ENCODE results near the gene RBFOX1. TPM values are rescaled to one million over a fixed set of nuclear protein-coding genes. Genes with fewer than 3 reads are reported as not detected.

RBFOX1 gene
- total RNA-seq, 1 donor from 2014 or later: 0.69 TPM

DNA sequence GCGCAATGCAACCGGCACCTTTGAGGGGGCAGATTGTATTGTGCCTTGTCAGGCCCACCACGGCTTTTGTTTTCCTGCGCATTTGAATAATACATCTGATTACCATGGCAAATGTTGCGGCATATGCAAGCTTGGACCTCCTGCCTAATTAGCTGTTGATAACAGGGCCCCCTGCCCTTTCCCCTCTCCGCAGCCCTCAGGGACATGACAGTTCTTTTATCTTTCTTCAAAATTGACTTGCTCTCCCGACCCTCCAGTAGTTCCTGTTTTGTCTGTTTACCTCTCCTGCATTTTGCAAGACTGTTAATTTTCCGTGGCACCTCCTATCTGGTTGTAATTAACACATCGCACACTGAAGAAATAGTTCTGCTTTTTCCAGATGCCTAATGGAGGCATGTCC, 86.8 kb downstream of the RBFOX1 start:
- Mint-ChIP-seq H3K27ac (ENCODE audit: unreplicated experiment) (no peak overlapping the region), H3K4me1 (ENCODE audit: unreplicated experiment) (no peaks in the 10 kb centered on the region), H3K36me3 (ENCODE audit: low read depth, unreplicated experiment) (peaks cover 10% of the 10 kb centered on the region), H3K4me3 (ENCODE audit: unreplicated experiment) (no peak overlapping the region), H3K27me3 (ENCODE audit: unreplicated experiment) (peaks cover 1% of the 10 kb centered on the region), H3K9me3 (ENCODE audit: unreplicated experiment) (peaks cover 34% of the 10 kb centered on the region)
- no peak for DNase-seq (ENCODE audit: low spot score)
- TF ChIP-seq, protein P1, sequence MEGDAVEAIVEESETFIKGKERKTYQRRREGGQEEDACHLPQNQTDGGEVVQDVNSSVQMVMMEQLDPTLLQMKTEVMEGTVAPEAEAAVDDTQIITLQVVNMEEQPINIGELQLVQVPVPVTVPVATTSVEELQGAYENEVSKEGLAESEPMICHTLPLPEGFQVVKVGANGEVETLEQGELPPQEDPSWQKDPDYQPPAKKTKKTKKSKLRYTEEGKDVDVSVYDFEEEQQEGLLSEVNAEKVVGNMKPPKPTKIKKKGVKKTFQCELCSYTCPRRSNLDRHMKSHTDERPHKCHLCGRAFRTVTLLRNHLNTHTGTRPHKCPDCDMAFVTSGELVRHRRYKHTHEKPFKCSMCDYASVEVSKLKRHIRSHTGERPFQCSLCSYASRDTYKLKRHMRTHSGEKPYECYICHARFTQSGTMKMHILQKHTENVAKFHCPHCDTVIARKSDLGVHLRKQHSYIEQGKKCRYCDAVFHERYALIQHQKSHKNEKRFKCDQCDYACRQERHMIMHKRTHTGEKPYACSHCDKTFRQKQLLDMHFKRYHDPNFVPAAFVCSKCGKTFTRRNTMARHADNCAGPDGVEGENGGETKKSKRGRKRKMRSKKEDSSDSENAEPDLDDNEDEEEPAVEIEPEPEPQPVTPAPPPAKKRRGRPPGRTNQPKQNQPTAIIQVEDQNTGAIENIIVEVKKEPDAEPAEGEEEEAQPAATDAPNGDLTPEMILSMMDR (IDR thresholded peaks at IDR 0.05; ENCODE audit: unreplicated experiment): no peak

DNA sequence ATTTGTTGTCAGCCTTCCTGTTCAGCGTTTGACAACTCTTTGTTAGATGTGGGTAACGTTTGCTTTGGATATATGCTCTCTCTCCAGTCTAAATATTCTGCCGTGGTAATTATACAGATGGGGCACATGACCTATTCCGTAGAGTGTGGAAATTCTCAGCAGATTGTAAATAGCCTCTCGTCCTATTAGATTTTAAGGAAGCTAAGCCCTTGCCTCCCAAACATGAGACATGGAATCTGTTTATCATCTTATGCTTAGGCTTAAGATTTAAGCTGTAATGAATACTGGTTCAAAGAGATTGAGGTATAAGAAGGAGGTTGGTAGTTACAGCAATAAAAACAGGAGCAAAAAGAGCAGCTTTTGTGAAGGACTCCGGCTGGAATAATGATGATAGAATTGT, 87.4 kb downstream of the RBFOX1 start:
- Mint-ChIP-seq H3K27me3 (ENCODE audit: unreplicated experiment) (peaks cover 1% of the 10 kb centered on the region), H3K4me1 (ENCODE audit: unreplicated experiment) (no peaks in the 10 kb centered on the region), H3K9me3 (ENCODE audit: unreplicated experiment) (peaks cover 34% of the 10 kb centered on the region), H3K4me3 (ENCODE audit: unreplicated experiment) (no peak overlapping the region), H3K36me3 (ENCODE audit: low read depth, unreplicated experiment) (peaks cover 10% of the 10 kb centered on the region), H3K27ac (ENCODE audit: unreplicated experiment) (no peak overlapping the region)
- no peak for DNase-seq (ENCODE audit: low spot score)
- TF ChIP-seq, protein P1 (IDR thresholded peaks at IDR 0.05; ENCODE audit: unreplicated experiment): no peak

DNA sequence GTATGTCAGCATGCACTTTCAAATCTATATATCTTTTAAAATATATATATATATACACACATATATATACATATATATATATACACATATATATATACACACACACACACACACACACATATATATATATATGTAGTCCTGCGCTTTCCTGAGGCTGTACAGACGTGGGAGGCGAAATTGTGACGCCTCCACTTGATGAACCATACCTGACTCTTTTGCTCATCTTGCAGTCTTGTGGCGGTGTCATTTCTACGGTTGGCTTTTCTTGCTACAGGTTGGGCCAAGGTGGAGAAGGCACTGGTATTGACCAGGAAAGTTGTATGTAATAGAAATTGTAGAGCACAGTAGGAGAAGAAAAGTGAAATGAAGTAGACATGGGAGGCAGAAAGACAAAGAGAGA, 88.2 kb downstream of the RBFOX1 start:
- peaks cover 34% of the 10 kb centered on the region for H3K9me3 Mint-ChIP-seq (ENCODE audit: unreplicated experiment)
- H3K4me3 Mint-ChIP-seq (ENCODE audit: unreplicated experiment): no peak overlapping the region
- no peak for DNase-seq (ENCODE audit: low spot score)
- H3K27me3 Mint-ChIP-seq (ENCODE audit: unreplicated experiment): peaks cover 1% of the 10 kb centered on the region
- H3K27ac Mint-ChIP-seq (ENCODE audit: unreplicated experiment): no peak overlapping the region
- TF ChIP-seq, protein P1 (IDR thresholded peaks at IDR 0.05; ENCODE audit: unreplicated experiment): no peak
- H3K4me1 Mint-ChIP-seq (ENCODE audit: unreplicated experiment): no peaks in the 10 kb centered on the region
- peaks cover 10% of the 10 kb centered on the region for H3K36me3 Mint-ChIP-seq (ENCODE audit: low read depth, unreplicated experiment)

DNA sequence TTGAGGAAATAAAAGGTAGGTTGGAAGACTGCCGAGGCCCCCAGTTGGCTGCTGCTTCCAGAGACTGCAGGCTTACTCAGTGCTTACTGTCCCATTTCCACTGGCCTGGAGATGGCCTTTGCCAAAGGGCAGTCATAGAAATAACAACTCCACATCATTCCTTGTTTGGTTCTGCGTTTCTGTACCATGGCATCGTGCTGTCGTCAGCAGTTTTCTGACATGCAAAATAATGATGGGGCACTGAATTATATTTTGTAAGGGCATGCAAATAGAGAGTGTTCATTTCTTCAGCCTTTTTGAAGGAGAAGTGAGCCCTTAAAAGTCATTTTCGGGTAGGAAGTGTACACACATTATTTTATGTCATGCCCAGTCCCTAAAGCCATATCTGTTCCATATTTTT, 88.9 kb downstream of the RBFOX1 start:
- no peak overlapping the region for H3K4me3 Mint-ChIP-seq (ENCODE audit: unreplicated experiment)
- peaks cover 37% of the 10 kb centered on the region for H3K9me3 Mint-ChIP-seq (ENCODE audit: unreplicated experiment)
- peaks cover 1% of the 10 kb centered on the region for H3K27me3 Mint-ChIP-seq (ENCODE audit: unreplicated experiment)
- H3K36me3 Mint-ChIP-seq (ENCODE audit: low read depth, unreplicated experiment): peaks cover 10% of the 10 kb centered on the region
- no peak for DNase-seq (ENCODE audit: low spot score)
- H3K27ac Mint-ChIP-seq (ENCODE audit: unreplicated experiment): no peak overlapping the region
- no peaks in the 10 kb centered on the region for H3K4me1 Mint-ChIP-seq (ENCODE audit: unreplicated experiment)
- TF ChIP-seq, protein P1 (IDR thresholded peaks at IDR 0.05; ENCODE audit: unreplicated experiment): no peak

DNA sequence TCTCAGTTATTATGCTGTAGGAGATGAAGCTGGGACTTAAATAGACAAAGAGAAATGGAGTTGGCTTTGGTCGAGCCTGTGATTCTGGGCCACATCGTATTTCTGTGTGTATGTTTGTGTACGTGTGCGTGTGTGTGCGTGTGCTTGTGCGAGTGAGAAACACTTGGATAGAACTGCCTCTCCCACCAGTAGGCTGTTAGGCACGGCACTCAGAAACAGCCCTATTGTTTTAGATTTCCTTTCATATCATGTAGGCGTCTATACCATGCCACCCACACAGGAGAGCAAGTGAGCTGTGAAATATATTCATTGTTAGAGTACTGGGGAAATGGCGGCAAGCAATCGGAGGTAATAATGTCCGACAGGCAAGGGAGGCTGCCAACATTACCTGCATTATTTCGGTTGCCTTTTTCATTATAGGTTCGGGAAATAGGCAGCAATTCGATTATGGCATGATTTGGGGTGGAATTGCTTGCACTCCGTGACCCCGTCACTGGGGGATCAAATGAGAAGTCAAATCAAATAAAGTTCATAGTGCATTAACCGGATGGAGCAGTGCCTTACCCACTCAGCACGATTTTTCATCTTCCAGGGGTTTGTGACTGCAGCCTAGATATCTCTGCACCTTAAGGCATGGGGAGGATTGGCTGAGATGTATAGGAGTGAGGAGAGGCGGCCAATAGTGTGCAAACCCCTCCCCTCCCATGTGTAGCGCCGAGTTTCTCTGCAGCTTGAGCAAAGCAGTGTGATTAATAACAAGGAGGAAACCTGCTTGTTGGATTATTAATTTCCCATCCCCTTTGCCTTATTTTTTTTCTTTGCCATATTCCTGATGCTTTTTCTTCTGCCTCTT, 89.6 kb downstream of the RBFOX1 start:
- no peaks in the 10 kb centered on the region for H3K4me1 Mint-ChIP-seq (ENCODE audit: unreplicated experiment)
- H3K36me3 Mint-ChIP-seq (ENCODE audit: low read depth, unreplicated experiment): peaks cover 10% of the 10 kb centered on the region
- H3K9me3 Mint-ChIP-seq (ENCODE audit: unreplicated experiment): peaks cover 40% of the 10 kb centered on the region
- no peak overlapping the region for H3K27ac Mint-ChIP-seq (ENCODE audit: unreplicated experiment)
- peaks cover 4% of the 10 kb centered on the region for H3K27me3 Mint-ChIP-seq (ENCODE audit: unreplicated experiment)
- DNase-seq (ENCODE audit: low spot score): no peak
- TF ChIP-seq, protein P1 (IDR thresholded peaks at IDR 0.05; ENCODE audit: unreplicated experiment): no peak
- no peak overlapping the region for H3K4me3 Mint-ChIP-seq (ENCODE audit: unreplicated experiment)

All from endothelial cell (in vitro differentiated cells).